ENCODE data around the gene TPD52L2.

DNA sequence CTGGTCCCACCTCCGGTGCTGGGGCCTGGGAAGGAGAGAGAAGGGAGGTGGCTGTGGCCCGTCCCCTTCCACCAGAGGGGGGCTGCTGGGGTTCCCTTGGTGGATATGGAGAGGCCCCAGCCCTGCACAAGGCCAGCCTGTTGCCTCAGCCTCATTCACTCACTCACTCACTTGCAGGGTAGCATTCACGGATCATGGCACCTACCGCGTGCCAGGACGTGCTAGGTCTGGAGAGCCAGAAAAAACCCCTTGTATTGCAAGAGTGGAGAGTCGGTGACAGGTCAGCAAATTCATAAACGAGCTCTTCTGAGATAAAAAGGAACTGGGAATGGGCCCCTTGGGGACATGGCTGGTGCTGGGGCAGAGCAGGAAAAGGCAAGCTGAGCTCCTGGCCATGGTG, 27.6 kb upstream of the TPD52L2 start:
- TF ChIP-seq POLR2A (IDR thresholded peaks at IDR 0.05), result no peak
- TF ChIP-seq, protein P1, sequence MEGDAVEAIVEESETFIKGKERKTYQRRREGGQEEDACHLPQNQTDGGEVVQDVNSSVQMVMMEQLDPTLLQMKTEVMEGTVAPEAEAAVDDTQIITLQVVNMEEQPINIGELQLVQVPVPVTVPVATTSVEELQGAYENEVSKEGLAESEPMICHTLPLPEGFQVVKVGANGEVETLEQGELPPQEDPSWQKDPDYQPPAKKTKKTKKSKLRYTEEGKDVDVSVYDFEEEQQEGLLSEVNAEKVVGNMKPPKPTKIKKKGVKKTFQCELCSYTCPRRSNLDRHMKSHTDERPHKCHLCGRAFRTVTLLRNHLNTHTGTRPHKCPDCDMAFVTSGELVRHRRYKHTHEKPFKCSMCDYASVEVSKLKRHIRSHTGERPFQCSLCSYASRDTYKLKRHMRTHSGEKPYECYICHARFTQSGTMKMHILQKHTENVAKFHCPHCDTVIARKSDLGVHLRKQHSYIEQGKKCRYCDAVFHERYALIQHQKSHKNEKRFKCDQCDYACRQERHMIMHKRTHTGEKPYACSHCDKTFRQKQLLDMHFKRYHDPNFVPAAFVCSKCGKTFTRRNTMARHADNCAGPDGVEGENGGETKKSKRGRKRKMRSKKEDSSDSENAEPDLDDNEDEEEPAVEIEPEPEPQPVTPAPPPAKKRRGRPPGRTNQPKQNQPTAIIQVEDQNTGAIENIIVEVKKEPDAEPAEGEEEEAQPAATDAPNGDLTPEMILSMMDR (IDR thresholded peaks at IDR 0.05), result no peak
